NCI-H2227 (cell line): Measurements from ENCODE around the gene OVCH1.

Experiments
- DNase-seq: peaks from one replicate; lab custom pipeline; 2025; ENCODE audit not compliant: unreplicated experiment; lab: John Stamatoyannopoulos, UW

OVCH1 gene

GRCh38 chr12:29497588-29497987 is at the start of gene OVCH1:
Gene OVCH1, minus strand, starts transcription at chr12:29497686. Its CDS starts 0 bp downstream, at chr12:29497686.
- no peak for DNase-seq

GRCh38 chr12:29547151-29547632 is 49.7 kb upstream of the OVCH1 start:
- DNase-seq: no peak

GRCh38 chr12:29546000-29546399 is 48.5 kb upstream of the OVCH1 start:
- no peak for DNase-seq

- no peak for DNase-seq
These were observed 47.6 kb upstream of the OVCH1 start for GRCh38 chr12:29545102-29545467.

DNA sequence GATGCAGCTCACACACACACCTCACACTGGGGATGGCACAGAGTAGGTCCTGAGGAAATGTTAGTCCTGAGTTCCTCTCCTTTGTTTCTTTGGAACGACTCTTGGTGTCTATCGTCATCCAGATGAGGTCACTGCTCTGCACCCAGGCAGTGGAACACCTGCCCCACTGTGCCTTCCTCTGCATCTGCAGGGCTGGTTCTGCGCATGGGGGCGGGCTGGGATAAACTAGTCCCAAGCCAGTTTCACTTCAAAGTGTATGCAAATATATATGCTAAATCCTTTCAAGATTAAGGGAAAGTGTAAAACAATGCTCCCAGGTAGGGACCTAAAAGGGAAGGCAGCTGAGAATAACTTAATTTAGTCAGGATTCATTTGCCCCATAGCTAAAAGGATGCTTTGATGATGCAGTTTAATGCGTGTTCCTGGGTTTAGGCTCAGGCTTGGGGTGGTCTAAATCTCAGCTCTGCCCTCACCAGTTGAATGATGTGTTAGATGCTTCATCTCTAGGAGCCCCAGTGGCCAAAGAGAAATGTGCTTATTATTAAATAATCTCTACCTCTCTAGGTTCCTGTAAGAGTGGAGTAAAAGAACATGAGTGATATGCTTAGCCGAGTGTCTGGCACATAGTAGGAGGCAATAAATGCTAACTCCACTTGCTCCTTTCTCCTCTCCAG is 47.1 kb upstream of the OVCH1 start:
- DNase-seq: no peak

DNA sequence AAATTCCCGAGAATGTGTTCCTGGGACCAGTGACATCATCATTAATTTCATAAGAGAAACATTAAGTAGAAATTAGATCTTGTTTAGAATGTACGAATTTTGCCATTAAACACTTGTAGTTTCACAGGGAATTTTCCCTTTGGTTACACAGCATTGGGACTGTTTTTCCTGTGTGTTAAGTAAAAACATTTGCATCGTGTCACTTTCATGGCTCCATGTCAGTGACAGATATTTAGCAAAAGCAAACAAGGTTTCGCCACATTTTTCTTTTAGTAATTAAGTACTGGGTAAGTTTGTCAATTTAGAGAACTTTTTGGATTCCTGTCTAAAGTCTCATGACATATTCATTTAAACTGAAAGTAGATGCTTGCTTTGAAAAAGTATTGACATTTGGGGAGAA is 45.5 kb upstream of the OVCH1 start:
- no peak for DNase-seq

DNA sequence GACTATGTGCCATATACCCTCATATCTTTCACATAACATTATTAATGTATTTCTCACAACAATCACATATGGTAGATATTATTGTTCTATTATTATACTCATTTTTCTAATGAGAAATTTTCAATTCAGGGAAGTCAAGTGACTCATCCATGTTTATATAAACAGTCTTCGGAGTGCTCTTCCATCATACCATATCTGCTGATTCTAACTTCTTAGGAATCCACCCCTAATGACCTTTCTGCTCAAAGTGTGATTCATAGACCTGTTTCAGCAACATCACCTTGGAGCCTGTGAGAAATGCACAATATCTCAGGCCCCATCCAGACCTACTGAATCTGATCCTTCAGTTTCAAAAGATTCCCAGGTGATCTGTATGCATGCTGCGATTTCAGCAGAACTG is 39.8 kb upstream of the OVCH1 start:
- DNase-seq: no peak

DNA sequence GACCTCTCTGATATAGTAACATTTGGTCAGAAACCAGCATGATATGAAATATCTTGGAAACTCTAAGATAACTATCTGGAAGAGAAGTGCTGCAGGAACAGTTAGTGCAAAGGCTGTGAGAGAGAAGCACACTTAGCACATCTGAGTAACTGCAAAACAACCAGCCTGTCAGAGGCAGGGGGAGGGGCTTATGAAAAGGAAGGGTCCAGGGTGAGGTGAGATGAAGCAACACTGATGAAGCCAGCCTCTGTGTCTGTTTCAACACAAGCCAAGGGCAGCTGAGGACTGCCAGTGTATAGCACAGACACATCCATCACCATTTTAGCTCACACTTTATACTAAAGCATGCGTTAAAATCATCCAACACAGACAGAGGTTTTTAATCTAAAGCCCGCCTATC is 37.4 kb upstream of the OVCH1 start:
- DNase-seq: no peak

GRCh38 chr12:29533815-29534489 is 36.5 kb upstream of the OVCH1 start:
- no peak for DNase-seq

DNA sequence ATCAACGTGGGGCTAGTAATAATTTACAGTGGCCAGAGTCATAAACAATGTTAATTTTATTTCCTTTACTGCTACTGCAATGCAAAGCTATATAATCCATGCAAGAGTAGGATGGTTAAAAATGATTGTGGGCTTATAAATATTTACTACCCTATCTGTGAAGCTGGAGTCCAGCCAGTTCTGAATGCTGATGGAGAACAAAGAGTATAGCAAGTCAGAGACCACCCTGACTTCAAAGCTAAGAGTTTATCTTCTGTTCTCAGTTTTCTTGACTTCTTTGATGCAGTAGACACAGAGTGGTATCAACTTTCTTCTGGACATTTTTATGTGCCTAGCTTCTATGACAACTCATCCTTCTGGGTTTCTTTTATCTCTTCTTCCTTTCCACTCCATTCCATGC is 34.0 kb upstream of the OVCH1 start:
- DNase-seq: no peak

- DNase-seq: no peak
These were observed 33.0 kb upstream of the OVCH1 start for GRCh38 chr12:29530436-29530835.

- DNase-seq: no peak
These were observed 30.7 kb upstream of the OVCH1 start for GRCh38 chr12:29528161-29528560.

- DNase-seq: no peak
These were observed 24.5 kb upstream of the OVCH1 start for GRCh38 chr12:29521951-29522350.

GRCh38 chr12:29519585-29520182 is 22.2 kb upstream of the OVCH1 start:
- DNase-seq: peak; percentile 13

GRCh38 chr12:29518407-29518806 is 20.9 kb upstream of the OVCH1 start:
- DNase-seq: no peak

- no peak for DNase-seq
These were observed 19.8 kb upstream of the OVCH1 start for GRCh38 chr12:29517264-29517663.

GRCh38 chr12:29516431-29516875 is 19.0 kb upstream of the OVCH1 start:
- DNase-seq: no peak

- no peak for DNase-seq
These were observed 13.2 kb upstream of the OVCH1 start for GRCh38 chr12:29510591-29511185.

DNA sequence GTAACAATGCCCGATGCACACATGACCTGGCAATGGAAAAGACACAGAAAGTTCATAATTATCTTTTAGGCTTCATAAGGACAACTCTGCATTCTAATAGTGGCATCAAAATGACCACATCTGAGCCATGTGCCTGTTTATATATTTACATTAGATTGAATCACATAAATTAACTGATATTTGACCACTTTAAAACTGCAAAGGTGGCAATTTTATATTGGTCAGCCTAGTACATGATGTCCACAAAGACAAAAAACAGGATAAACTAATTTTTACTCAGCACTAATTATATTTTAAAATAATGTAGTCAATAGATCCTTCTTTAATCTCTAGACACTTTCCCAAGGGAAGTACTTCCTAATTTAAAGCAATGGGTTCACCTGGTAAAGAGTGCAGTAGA is 12.0 kb upstream of the OVCH1 start:
- DNase-seq: no peak

- DNase-seq: no peak
These were observed 11.5 kb upstream of the OVCH1 start for GRCh38 chr12:29508949-29509348.

GRCh38 chr12:29505122-29505521 is 7.6 kb upstream of the OVCH1 start:
- DNase-seq: no peak

DNA sequence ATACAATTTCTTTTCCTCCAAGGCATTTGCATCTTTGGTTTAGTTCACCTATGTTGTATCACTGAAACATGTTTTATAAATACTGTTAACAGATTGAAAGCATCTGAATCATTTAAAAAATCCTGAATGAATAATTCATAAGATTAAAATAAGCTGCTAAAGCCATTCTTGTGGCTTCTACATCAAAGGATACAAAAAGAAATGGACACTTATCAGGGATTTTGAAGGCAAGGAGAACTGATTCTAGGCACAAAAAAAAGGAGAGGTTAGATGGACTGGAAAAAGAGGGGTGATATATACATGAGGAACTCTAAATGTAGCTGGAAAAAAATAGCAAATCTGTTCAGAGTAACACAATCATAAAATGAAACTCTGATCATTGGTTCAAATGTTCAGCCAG is 5.8 kb upstream of the OVCH1 start:
- DNase-seq: no peak
